ENCODE measurements around the gene ATG16L2. TPM values are rescaled to one million over a fixed set of nuclear protein-coding genes. Genes with fewer than 3 reads are reported as not detected.
A peak's percentile ranks its signal among the peaks of the same experiment; 100 is the strongest.

Gene ATG16L2
- total RNA-seq, 1 donor from 2014 or later, result 9.6 TPM

GRCh38 chr11:72823105-72823804, 9.0 kb downstream of the ATG16L2 start:
- no peaks in the 10 kb centered on the region for H3K79me2 ChIP-seq (ENCODE audit: insufficient read depth, low read length)
- peaks cover 2% of the 10 kb centered on the region for H3K27me3 Mint-ChIP-seq (ENCODE audit: low read depth, unreplicated experiment)
- DNase-seq (ENCODE audit: low read depth) (no peak), FAIRE-seq (no peak)
- H3K9me3 Mint-ChIP-seq (ENCODE audit: unreplicated experiment), result peaks cover under 1% of the 10 kb centered on the region
- H3K27ac ChIP-seq (ENCODE audit: low read depth, low read length), result no peak overlapping the region
- no peak overlapping the region for H3K4me2 ChIP-seq (ENCODE audit: low read length)
- H3K9me3 ChIP-seq (ENCODE audit: insufficient read depth, low read depth, low read length), result no peaks in the 10 kb centered on the region
- H2AFZ ChIP-seq (ENCODE audit: low read depth, low read length), result no peak overlapping the region
- peaks cover 15% of the 10 kb centered on the region for H3K36me3 Mint-ChIP-seq (ENCODE audit: low read depth, unreplicated experiment)
- H3K27ac Mint-ChIP-seq (ENCODE audit: unreplicated experiment), result no peak overlapping the region
- peaks cover 1% of the 10 kb centered on the region for H3K4me1 Mint-ChIP-seq (ENCODE audit: low read depth, unreplicated experiment)
- H4K20me1 ChIP-seq (ENCODE audit: insufficient read depth, low read length), result no peaks in the 10 kb centered on the region
- H3K36me3 ChIP-seq (ENCODE audit: insufficient read depth, low read length), result peaks cover 3% of the 10 kb centered on the region
- no peaks in the 10 kb centered on the region for H3K27me3 ChIP-seq (ENCODE audit: insufficient read depth, low read length)
- H3K9ac ChIP-seq (ENCODE audit: low read length), result no peak overlapping the region
- H3K4me1 ChIP-seq (ENCODE audit: insufficient read depth, low read length), result peaks cover 14% of the 10 kb centered on the region
- no peak for TF ChIP-seq EZH2 (IDR thresholded peaks at IDR 0.05; ENCODE audit: insufficient read depth, low read length)
- peak overlapping the region; percentile 27 for H3K4me3 Mint-ChIP-seq (ENCODE audit: unreplicated experiment)
- no peak overlapping the region for H3K4me3 ChIP-seq (ENCODE audit: insufficient read depth, low read depth, low read length)

- Histone ChIP-seq H4K20me1 (ENCODE audit: insufficient read depth, low read length) (no peaks in the 10 kb centered on the region), H3K27ac (ENCODE audit: low read depth, low read length) (no peak overlapping the region), H3K9me3 (ENCODE audit: insufficient read depth, low read depth, low read length) (no peaks in the 10 kb centered on the region), H3K36me3 (ENCODE audit: insufficient read depth, low read length) (no peaks in the 10 kb centered on the region), H3K9ac (ENCODE audit: low read length) (no peak overlapping the region), H3K27me3 (ENCODE audit: insufficient read depth, low read length) (no peaks in the 10 kb centered on the region), H3K4me2 (ENCODE audit: low read length) (no peak overlapping the region), H3K4me1 (ENCODE audit: insufficient read depth, low read length) (peaks cover 14% of the 10 kb centered on the region), H3K79me2 (ENCODE audit: insufficient read depth, low read length) (no peaks in the 10 kb centered on the region), H2AFZ (ENCODE audit: low read depth, low read length) (no peak overlapping the region), H3K4me3 (ENCODE audit: insufficient read depth, low read depth, low read length) (no peak overlapping the region)
- Mint-ChIP-seq H3K27me3 (ENCODE audit: low read depth, unreplicated experiment) (peaks cover 2% of the 10 kb centered on the region), H3K27ac (ENCODE audit: unreplicated experiment) (no peak overlapping the region), H3K4me3 (ENCODE audit: unreplicated experiment) (no peak overlapping the region), H3K9me3 (ENCODE audit: unreplicated experiment) (no peaks in the 10 kb centered on the region), H3K4me1 (ENCODE audit: low read depth, unreplicated experiment) (peaks cover 4% of the 10 kb centered on the region), H3K36me3 (ENCODE audit: low read depth, unreplicated experiment) (peaks cover 13% of the 10 kb centered on the region)
- TF ChIP-seq EZH2 (IDR thresholded peaks at IDR 0.05; ENCODE audit: insufficient read depth, low read length), result no peak
- TF ChIP-seq CTCF (IDR thresholded peaks at IDR 0.05; ENCODE audit: insufficient read depth, low read depth, low read length), result no peak
- DNase-seq (ENCODE audit: low read depth) (no peak), FAIRE-seq (no peak)
Observed at GRCh38 chr11:72824020-72824419, 9.8 kb downstream of the ATG16L2 start.

- H3K27me3 ChIP-seq (ENCODE audit: insufficient read depth, low read length), result no peaks in the 10 kb centered on the region
- peaks cover 2% of the 10 kb centered on the region for H3K27me3 Mint-ChIP-seq (ENCODE audit: low read depth, unreplicated experiment)
- H3K27ac Mint-ChIP-seq (ENCODE audit: unreplicated experiment), result peak overlapping the region; percentile 9
- no peak overlapping the region for H3K4me3 ChIP-seq (ENCODE audit: insufficient read depth, low read depth, low read length)
- TF ChIP-seq EZH2 (IDR thresholded peaks at IDR 0.05; ENCODE audit: insufficient read depth, low read length), result no peak
- TF ChIP-seq CTCF (IDR thresholded peaks at IDR 0.05; ENCODE audit: insufficient read depth, low read depth, low read length), result no peak
- FAIRE-seq (no peak), DNase-seq (ENCODE audit: low read depth) (no peak)
- H3K9me3 ChIP-seq (ENCODE audit: insufficient read depth, low read depth, low read length), result no peaks in the 10 kb centered on the region
- no peaks in the 10 kb centered on the region for H3K36me3 ChIP-seq (ENCODE audit: insufficient read depth, low read length)
- H3K36me3 Mint-ChIP-seq (ENCODE audit: low read depth, unreplicated experiment), result peaks cover 12% of the 10 kb centered on the region
- no peak overlapping the region for H3K9ac ChIP-seq (ENCODE audit: low read length)
- no peaks in the 10 kb centered on the region for H4K20me1 ChIP-seq (ENCODE audit: insufficient read depth, low read length)
- no peaks in the 10 kb centered on the region for H3K79me2 ChIP-seq (ENCODE audit: insufficient read depth, low read length)
- no peak overlapping the region for H3K4me3 Mint-ChIP-seq (ENCODE audit: unreplicated experiment)
- H3K9me3 Mint-ChIP-seq (ENCODE audit: unreplicated experiment), result no peaks in the 10 kb centered on the region
- peaks cover 4% of the 10 kb centered on the region for H3K4me1 Mint-ChIP-seq (ENCODE audit: low read depth, unreplicated experiment)
- H3K27ac ChIP-seq (ENCODE audit: low read depth, low read length), result no peak overlapping the region
- H2AFZ ChIP-seq (ENCODE audit: low read depth, low read length), result no peak overlapping the region
- peaks cover 14% of the 10 kb centered on the region for H3K4me1 ChIP-seq (ENCODE audit: insufficient read depth, low read length)
- H3K4me2 ChIP-seq (ENCODE audit: low read length), result no peak overlapping the region
Observed at GRCh38 chr11:72824811-72825505, 10.7 kb downstream of the ATG16L2 start.

Measured in astrocyte (in vitro differentiated cells and primary cell).